HG02798 (cell line): ENCODE data around the gene AXDND1.
"Not testable (repeated sequence)": the region's sequence is repeated elsewhere in the genome, so short reads cannot be mapped to it uniquely, and the experiment has no call there.

Experiments used
- ATAC-seq: cut with Tn5 transposase; IDR thresholded peaks from one replicate; pipeline ENCODE4 v1.9.1; 2021; ENCODE audit warnings: mild to moderate bottlenecking; ENCODE audit not compliant: unreplicated experiment, poor library complexity

AXDND1 gene

GRCh38 chr1:179459606-179460206, 93.9 kb downstream of the AXDND1 start:
- not testable (repeated sequence) for ATAC-seq

GRCh38 chr1:179465661-179466060, 99.9 kb downstream of the AXDND1 start:
- ATAC-seq: not testable (repeated sequence)

- no peak for ATAC-seq
Observed at GRCh38 chr1:179474713-179475112, 108.9 kb downstream of the AXDND1 start.

GRCh38 chr1:179476484-179476883, 110.7 kb downstream of the AXDND1 start:
- ATAC-seq: no peak

- ATAC-seq: no peak
Observed at GRCh38 chr1:179478370-179478769, 112.6 kb downstream of the AXDND1 start.

- no peak for ATAC-seq
Observed at GRCh38 chr1:179490611-179491010, 124.8 kb downstream of the AXDND1 start.

- ATAC-seq: no peak
Observed at GRCh38 chr1:179493323-179493722, 127.6 kb downstream of the AXDND1 start.

- ATAC-seq: no peak
Observed at GRCh38 chr1:179506199-179506598, 140.4 kb downstream of the AXDND1 start.

GRCh38 chr1:179509384-179509783, 143.6 kb downstream of the AXDND1 start:
- ATAC-seq: no peak

GRCh38 chr1:179510038-179510437, 144.3 kb downstream of the AXDND1 start:
- ATAC-seq: peak; percentile 46

GRCh38 chr1:179516976-179517705, 151.4 kb downstream of the AXDND1 start:
- no peak for ATAC-seq

- not testable (repeated sequence) for ATAC-seq
Observed at GRCh38 chr1:179518544-179518943, 152.8 kb downstream of the AXDND1 start.

- ATAC-seq: no peak
Observed at GRCh38 chr1:179529482-179530195, 163.9 kb downstream of the AXDND1 start.

GRCh38 chr1:179530352-179530751, 164.6 kb downstream of the AXDND1 start:
- ATAC-seq: no peak

GRCh38 chr1:179541774-179542173, 176.0 kb downstream of the AXDND1 start:
- ATAC-seq: no peak

GRCh38 chr1:179545321-179545720, 179.6 kb downstream of the AXDND1 start:
- ATAC-seq: no peak

- no peak for ATAC-seq
Observed at GRCh38 chr1:179547021-179547535, 181.3 kb downstream of the AXDND1 start.

- ATAC-seq: no peak
Observed at GRCh38 chr1:179548666-179549367, 183.0 kb downstream of the AXDND1 start.

GRCh38 chr1:179549368-179549700, 183.6 kb downstream of the AXDND1 start:
- no peak for ATAC-seq
